Cardiac muscle cell (in vitro differentiated cells and primary cell): ENCODE measurements around the gene CCDC174. TPM values are rescaled to one million over a fixed set of nuclear protein-coding genes. Genes with fewer than 3 reads are reported as not detected.
A peak's percentile ranks its signal among the peaks of the same experiment; 100 is the strongest.
"Not testable (repeated sequence)": the region's sequence is repeated elsewhere in the genome, so short reads cannot be mapped to it uniquely, and the experiment has no call there.

Experiments
- DNase-seq, 2 donors: peaks; one replicate each; pipeline versions ENCODE4 v3.0.0 to v3.0.0-alpha.2; 2010 to 2017; ENCODE audit warnings: low read depth in 1 of 2, low spot score in 1 of 2
- H3K27ac ChIP-seq: fragments of 200-600 bp; sonication (generic); 2 replicates; pipeline ENCODE4 v1.5.1; 2016
- H3K27me3 ChIP-seq: fragments of 200-600 bp; sonication (generic); 2 replicates; pipeline ENCODE4 v1.6.0; 2016; ENCODE audit warnings: control low read depth
- H3K36me3 ChIP-seq: fragments of 200-600 bp; sonication (generic); 2 replicates; pipeline ENCODE4 v1.5.1; 2016; ENCODE audit warnings: control low read depth
- H3K4me1 ChIP-seq: fragments of 200-600 bp; sonication (generic); 2 replicates; pipeline ENCODE4 v1.8.1; 2017; ENCODE audit warnings: low read depth, mild to moderate bottlenecking, mixed run types
- H3K4me3 ChIP-seq: fragments of 200-600 bp; sonication (generic); 2 replicates; pipeline ENCODE4 v1.5.1; 2016; ENCODE audit warnings: mild to moderate bottlenecking
- H3K9me3 ChIP-seq: fragments of 200-600 bp; sonication (generic); 2 replicates; pipeline ENCODE4 v1.5.1; 2017; ENCODE audit warnings: low read depth, mild to moderate bottlenecking, control low read depth
- CTCF ChIP-seq: IDR thresholded peaks from 2 replicates; pipeline ENCODE4 v1.5.1; 2012; ENCODE audit warnings: low read depth, mild to moderate bottlenecking, low read length
- polyA plus RNA-seq: library from polyadenylated mRNA; unstranded; fragments of >200 nt; fragmentation: Nextera tagmentation; extraction: Ambion mirVana; gene quantifications from 2 replicates; pipeline ENCODE4 v1.2.1, GENCODE V29; 2016
- total RNA-seq: library from RNA; depleted of rRNA; stranded (reverse); fragments of >200 nt; gene quantifications from 2 replicates; pipeline ENCODE4 v1.2.3, GENCODE V29; 2016

CCDC174 gene
- total and polyA plus RNA-seq, 2 experiments from 2014 or later: 18.6 to 19.2 TPM

- H3K36me3 ChIP-seq: no peaks in the 10 kb centered on the region
- DNase-seq: no peak
- no peaks in the 10 kb centered on the region for H3K9me3 ChIP-seq
- H3K27ac ChIP-seq: no peak overlapping the region
- no peak overlapping the region for H3K4me3 ChIP-seq
- peaks cover 17% of the 10 kb centered on the region for H3K27me3 ChIP-seq
- TF ChIP-seq CTCF: peak; percentile 7
- no peaks in the 10 kb centered on the region for H3K4me1 ChIP-seq
These were observed 4.8 kb upstream of the CCDC174 start for GRCh38 chr3:14646589-14647413.

- Histone ChIP-seq H3K27ac (no peak overlapping the region), H3K4me3 (no peak overlapping the region), H3K27me3 (peaks cover 7% of the 10 kb centered on the region), H3K4me1 (peaks cover 9% of the 10 kb centered on the region), H3K36me3 (no peaks in the 10 kb centered on the region), H3K9me3 (no peaks in the 10 kb centered on the region)
- DNase-seq: no peak
- TF ChIP-seq CTCF: no peak
These were observed 3.3 kb upstream of the CCDC174 start for GRCh38 chr3:14647976-14648955.

- DNase-seq: no peak
These were observed 2.1 kb upstream of the CCDC174 start for GRCh38 chr3:14649466-14649865.

GRCh38 chr3:14650193-14650592, 1.4 kb upstream of the CCDC174 start:
- H3K36me3 ChIP-seq: peaks cover 11% of the 10 kb centered on the region
- no peaks in the 10 kb centered on the region for H3K9me3 ChIP-seq
- no peak for TF ChIP-seq CTCF
- no peaks in the 10 kb centered on the region for H3K27me3 ChIP-seq
- no peak overlapping the region for H3K4me3 ChIP-seq
- DNase-seq: no peak
- H3K27ac ChIP-seq: no peak overlapping the region
- peaks cover 12% of the 10 kb centered on the region for H3K4me1 ChIP-seq

More at GRCh38 chr3:14649466-14649865, 2.1 kb upstream of the CCDC174 start:
- Histone ChIP-seq H3K4me1 (peaks cover 12% of the 10 kb centered on the region), H3K4me3 (no peak overlapping the region), H3K36me3 (peaks cover 4% of the 10 kb centered on the region), H3K27ac (no peak overlapping the region), H3K27me3 (no peaks in the 10 kb centered on the region), H3K9me3 (no peaks in the 10 kb centered on the region)
- TF ChIP-seq CTCF: no peak

- Histone ChIP-seq H3K4me3 (peak overlapping the region; percentile 84), H3K27ac (peak overlapping the region; percentile 85)
These were observed 872 bp downstream of the CCDC174 start for GRCh38 chr3:14652360-14652907.

More at GRCh38 chr3:14652360-14652907, 872 bp downstream of the CCDC174 start:
- not testable (repeated sequence) for H3K27me3 ChIP-seq, H3K9me3 ChIP-seq
- DNase-seq: peak in 1 of 2 donors; percentile 54
- Histone ChIP-seq H3K36me3 (peaks cover 27% of the 10 kb centered on the region), H3K4me1 (peaks cover 12% of the 10 kb centered on the region)
